PC-3 (cell line): ENCODE data around the gene LMLN. TPM values are rescaled to one million over a fixed set of nuclear protein-coding genes. Genes with fewer than 3 reads are reported as not detected.

Experiments used
- ATAC-seq: fragments of 200-7000 bp; cut with Tn5 transposase; 2 replicates; pipeline ENCODE4 v1.9.1; 2020; ENCODE audit warnings: mild to moderate bottlenecking, moderate library complexity
- BruUV-seq: library from RNA; stranded (reverse); fragments of 400-500 nt; replicated peaks from 2 replicates; lab custom pipeline; 2021; lab: Mats Ljungman, UMichigan
- CTCF ChIA-PET: fragments of 300-600 bp; sonication (Branson Sonifier 250); formaldehyde crosslinking; loops from one replicate; lab custom pipeline; 2022; ENCODE audit warnings: antibody characterized with exemption; lab: Charles Lee
- POLR2A ChIA-PET: fragments of 300-600 bp; sonication (Branson Sonifier 250); formaldehyde crosslinking; loops from one replicate; lab custom pipeline; 2022; ENCODE audit warnings: antibody characterized with exemption; ENCODE audit not compliant: unreplicated experiment; lab: Charles Lee
- DNase-seq: peaks from one replicate; pipeline ENCODE4 v3.0.0-alpha.2; 2015
- H2AFZ ChIP-seq: fragments of 300-600 bp; sonication (generic); 2 replicates; pipeline ENCODE4 v1.6.0; 2016; ENCODE audit warnings: antibody characterized with exemption, low read length
- H3F3A ChIP-seq: fragments of 300-600 bp; sonication (generic); one replicate; pipeline ENCODE4 v1.6.0; 2017; ENCODE audit warnings: antibody characterized with exemption, low read length, control low read depth, mild to moderate bottlenecking; ENCODE audit not compliant: unreplicated experiment
- H3K27ac ChIP-seq: fragments of 300-600 bp; sonication (generic); 2 replicates; pipeline ENCODE4 v1.5.1; 2016; ENCODE audit warnings: mild to moderate bottlenecking, low read length
- H3K27me3 ChIP-seq: fragments of 300-600 bp; sonication (generic); 2 replicates; pipeline ENCODE4 v1.6.1; 2016; ENCODE audit warnings: low read length, mixed read lengths
- H3K36me3 ChIP-seq: fragments of 300-600 bp; sonication (generic); 2 replicates; pipeline ENCODE4 v1.6.1; 2016; ENCODE audit warnings: low read depth, mixed run types, low read length, mixed read lengths
- H3K4me1 ChIP-seq: fragments of 300-600 bp; sonication (generic); 2 replicates; pipeline ENCODE4 v1.5.1; 2016; ENCODE audit warnings: low read length; ENCODE audit not compliant: insufficient read depth
- H3K4me2 ChIP-seq: fragments of 300-600 bp; sonication (generic); 2 replicates; pipeline ENCODE4 v1.6.0; 2016; ENCODE audit warnings: low read length
- H3K4me3 ChIP-seq: fragments of 300-600 bp; sonication (generic); 2 replicates; pipeline ENCODE4 v1.5.1; 2016; ENCODE audit warnings: mild to moderate bottlenecking, low read length, mixed read lengths
- H3K79me2 ChIP-seq: fragments of 300-600 bp; sonication (generic); 2 replicates; pipeline ENCODE4 v1.6.1; 2017; ENCODE audit warnings: low read length, mixed read lengths
- H3K9ac ChIP-seq: fragments of 300-600 bp; sonication (generic); 2 replicates; pipeline ENCODE4 v1.6.0; 2016; ENCODE audit warnings: mild to moderate bottlenecking, low read length
- H3K9me2 ChIP-seq: fragments of 300-600 bp; sonication (generic); replicated peaks from 2 replicates; pipeline ENCODE4 v1.6.1; 2016; ENCODE audit warnings: mixed run types, low read length, mixed read lengths
- H3K9me3 ChIP-seq: fragments of 300-600 bp; sonication (generic); 2 replicates; pipeline ENCODE4 v1.6.1; 2016; ENCODE audit warnings: low read length, mixed read lengths
- H4K20me1 ChIP-seq: fragments of 300-600 bp; sonication (generic); 2 replicates; pipeline ENCODE4 v1.6.1; 2016; ENCODE audit warnings: low read length, mixed read lengths
- EZH2 ChIP-seq: fragments of 300-600 bp; sonication (generic); IDR thresholded peaks from one replicate; pipeline ENCODE4 v1.6.1; 2017; ENCODE audit warnings: antibody characterized with exemption, mild to moderate bottlenecking, low read length; ENCODE audit not compliant: unreplicated experiment
- EZH2phosphoT487 ChIP-seq: fragments of 300-600 bp; sonication (generic); IDR thresholded peaks from 2 replicates; pipeline ENCODE4 v1.6.1; 2018; ENCODE audit warnings: mild to moderate bottlenecking, antibody characterized with exemption, low read length, borderline replicate concordance
- intact Hi-C: fragments of 100-400 bp; cut with micrococcal nuclease; formaldehyde crosslinking; loops from 2 replicates; pipeline ENCODE4 v1.9.0; 2023
- total RNA-seq: library from RNA; depleted of rRNA; stranded (reverse); fragments of >200 nt; gene quantifications from 2 replicates; pipeline ENCODE4 v1.2.3, GENCODE V29; 2014
- TF ChIP-seq, protein P1 (sequence below): fragments of 300-600 bp; sonication (generic); conservative IDR thresholded peaks from 2 replicates; pipeline ENCODE4 v1.5.1; 2017; ENCODE audit warnings: antibody characterized with exemption, low read depth, mild to moderate bottlenecking, low read length

Gene LMLN
- total RNA-seq, 1 experiment from 2014 or later, result 3.7 TPM

DNA sequence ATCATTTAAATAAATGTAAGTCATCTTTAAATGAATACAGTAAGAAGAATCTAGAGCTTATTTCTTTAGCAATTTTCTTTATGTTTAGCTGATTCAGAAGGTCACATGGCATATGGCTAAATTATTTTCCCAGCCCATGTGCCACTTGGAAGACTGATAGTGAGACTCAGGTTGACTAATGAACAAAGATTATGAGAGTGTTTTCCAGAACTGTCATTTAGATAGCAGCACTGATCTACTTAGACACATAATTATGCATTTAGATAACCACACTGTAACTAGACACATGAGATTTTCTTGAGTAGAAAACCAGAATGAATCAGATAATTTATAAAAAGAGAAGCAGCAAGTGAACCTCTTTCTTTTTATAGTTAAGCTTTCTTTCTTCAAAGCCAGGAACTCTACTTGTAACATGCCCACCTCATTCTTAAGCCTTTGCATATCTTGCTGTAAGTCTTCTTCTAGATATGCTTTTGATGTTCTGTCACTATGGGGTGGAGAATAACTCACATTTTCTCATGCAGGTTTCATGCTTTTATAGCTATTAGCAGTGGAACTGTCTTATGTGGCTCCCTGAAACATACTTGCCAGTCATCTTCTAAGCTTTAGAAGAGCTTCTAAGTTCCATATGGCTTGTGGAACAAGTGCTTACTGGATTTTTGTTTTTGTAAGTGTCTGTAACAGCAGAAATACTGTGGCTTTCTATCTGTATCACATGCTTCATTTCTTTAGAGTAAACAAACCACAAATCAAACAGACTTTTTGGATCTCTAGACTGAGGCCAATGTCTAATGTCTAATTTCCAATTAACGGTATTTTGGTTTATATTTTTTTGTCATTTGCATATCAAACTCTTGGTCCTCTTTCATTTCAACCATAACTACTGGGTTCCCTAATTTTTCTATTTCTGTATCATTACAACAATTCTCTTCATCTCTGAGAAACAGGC lies 101.4 kb downstream of the LMLN start:
- POLR2A ChIA-PET, result no interaction called here
- intact Hi-C loops, result no loop called here
- H3K4me3 ChIP-seq, result no peak overlapping the region
- H3K79me2 ChIP-seq, result no peaks in the 10 kb centered on the region
- ATAC-seq, result no peak
- H3K27ac ChIP-seq, result no peak overlapping the region
- H3K9me3 ChIP-seq, result no peaks in the 10 kb centered on the region
- TF ChIP-seq, protein P1, sequence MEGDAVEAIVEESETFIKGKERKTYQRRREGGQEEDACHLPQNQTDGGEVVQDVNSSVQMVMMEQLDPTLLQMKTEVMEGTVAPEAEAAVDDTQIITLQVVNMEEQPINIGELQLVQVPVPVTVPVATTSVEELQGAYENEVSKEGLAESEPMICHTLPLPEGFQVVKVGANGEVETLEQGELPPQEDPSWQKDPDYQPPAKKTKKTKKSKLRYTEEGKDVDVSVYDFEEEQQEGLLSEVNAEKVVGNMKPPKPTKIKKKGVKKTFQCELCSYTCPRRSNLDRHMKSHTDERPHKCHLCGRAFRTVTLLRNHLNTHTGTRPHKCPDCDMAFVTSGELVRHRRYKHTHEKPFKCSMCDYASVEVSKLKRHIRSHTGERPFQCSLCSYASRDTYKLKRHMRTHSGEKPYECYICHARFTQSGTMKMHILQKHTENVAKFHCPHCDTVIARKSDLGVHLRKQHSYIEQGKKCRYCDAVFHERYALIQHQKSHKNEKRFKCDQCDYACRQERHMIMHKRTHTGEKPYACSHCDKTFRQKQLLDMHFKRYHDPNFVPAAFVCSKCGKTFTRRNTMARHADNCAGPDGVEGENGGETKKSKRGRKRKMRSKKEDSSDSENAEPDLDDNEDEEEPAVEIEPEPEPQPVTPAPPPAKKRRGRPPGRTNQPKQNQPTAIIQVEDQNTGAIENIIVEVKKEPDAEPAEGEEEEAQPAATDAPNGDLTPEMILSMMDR, result no peak
- TF ChIP-seq EZH2 (no peak), EZH2phosphoT487 (no peak)
- no peak for DNase-seq
- no peaks in the 10 kb centered on the region for H3F3A ChIP-seq
- no peak overlapping the region for H3K4me2 ChIP-seq
- H3K36me3 ChIP-seq, result no peaks in the 10 kb centered on the region
- no peaks in the 10 kb centered on the region for H4K20me1 ChIP-seq
- peaks cover 59% of the 10 kb centered on the region for H3K27me3 ChIP-seq
- no peak overlapping the region for H2AFZ ChIP-seq
- CTCF ChIA-PET, result no interaction called here
- BruUV-seq, result no TSS peak
- H3K9ac ChIP-seq, result no peak overlapping the region
- H3K9me2 ChIP-seq, result no peaks in the 10 kb centered on the region
- H3K4me1 ChIP-seq, result no peaks in the 10 kb centered on the region

DNA sequence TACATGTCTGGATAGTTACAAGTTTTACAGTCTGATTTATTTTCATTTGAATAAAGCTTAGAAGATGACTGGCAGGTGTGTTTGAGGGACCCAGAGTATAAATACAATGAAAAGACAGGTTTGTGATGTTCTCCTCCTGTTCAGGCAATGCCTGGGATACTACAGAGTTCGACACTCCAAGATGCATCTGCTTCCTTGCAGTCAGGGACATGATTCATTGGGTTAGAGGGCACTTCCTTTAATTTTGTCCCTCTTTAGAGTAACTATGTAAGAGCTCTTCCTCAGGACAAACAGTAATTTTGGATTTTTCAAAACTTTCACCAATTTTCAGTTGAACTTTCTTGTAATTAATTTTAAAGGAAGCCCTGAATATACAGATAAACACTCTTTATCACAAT lies 102.0 kb downstream of the LMLN start:
- Histone ChIP-seq H3F3A (no peaks in the 10 kb centered on the region), H3K9me3 (no peaks in the 10 kb centered on the region), H3K27me3 (peaks cover 59% of the 10 kb centered on the region), H3K4me2 (no peak overlapping the region), H3K27ac (no peak overlapping the region), H3K9me2 (no peaks in the 10 kb centered on the region), H3K4me3 (no peak overlapping the region), H2AFZ (no peak overlapping the region), H3K9ac (no peak overlapping the region), H3K79me2 (no peaks in the 10 kb centered on the region), H4K20me1 (no peaks in the 10 kb centered on the region), H3K4me1 (no peaks in the 10 kb centered on the region), H3K36me3 (no peaks in the 10 kb centered on the region)
- intact Hi-C loops, result no loop called here
- ChIA-PET CTCF (no interaction called here), POLR2A (no interaction called here)
- ATAC-seq (no peak), DNase-seq (no peak)
- TF ChIP-seq EZH2phosphoT487 (no peak), EZH2 (no peak)
- TF ChIP-seq, protein P1, result no peak
- no TSS peak for BruUV-seq

DNA sequence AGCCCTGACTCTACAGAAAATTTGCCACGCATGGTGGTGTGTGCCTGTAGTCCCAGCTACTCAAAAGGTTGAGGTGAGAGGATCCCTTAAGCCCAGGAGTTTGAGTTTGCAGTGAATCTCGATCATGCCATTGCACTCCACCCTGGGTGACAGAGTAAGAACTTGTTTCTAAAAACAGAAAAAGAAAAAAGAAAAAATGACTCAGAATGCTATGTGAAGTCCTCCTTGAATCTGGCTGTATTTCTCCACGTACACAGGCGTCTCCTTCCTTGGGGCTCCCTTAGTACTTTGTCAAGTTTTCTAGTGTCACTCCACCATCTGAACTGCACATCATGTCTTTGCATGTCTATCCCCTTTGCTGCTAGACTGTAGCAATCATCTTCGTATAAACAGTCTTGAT lies 104.4 kb downstream of the LMLN start:
- Histone ChIP-seq H3K4me2 (no peak overlapping the region), H3F3A (no peaks in the 10 kb centered on the region), H3K4me3 (no peak overlapping the region), H3K27ac (no peak overlapping the region), H3K27me3 (peaks cover 57% of the 10 kb centered on the region), H3K9ac (no peak overlapping the region), H3K79me2 (no peaks in the 10 kb centered on the region), H2AFZ (no peak overlapping the region), H4K20me1 (no peaks in the 10 kb centered on the region), H3K9me2 (no peaks in the 10 kb centered on the region), H3K4me1 (no peaks in the 10 kb centered on the region), H3K36me3 (no peaks in the 10 kb centered on the region), H3K9me3 (no peaks in the 10 kb centered on the region)
- intact Hi-C loops, result no loop called here
- TF ChIP-seq, protein P1, result no peak
- no peak for TF ChIP-seq EZH2phosphoT487
- TF ChIP-seq EZH2, result no peak
- ChIA-PET CTCF (no interaction called here), POLR2A (no interaction called here)
- no TSS peak for BruUV-seq
- ATAC-seq (no peak), DNase-seq (no peak)
